HK-2 (cell line): ENCODE data around the gene GLI3.

Experiments
- DNase-seq: peaks from one replicate; pipeline ENCODE4 v3.0.0-alpha.2; 2018; ENCODE audit not compliant: unreplicated experiment

GLI3 gene

GRCh38 chr7:42175834-42176723 is 60.9 kb downstream of the GLI3 start:
- no peak for DNase-seq

GRCh38 chr7:42174391-42174912 is 62.6 kb downstream of the GLI3 start:
- no peak for DNase-seq

GRCh38 chr7:42170724-42171123 is 66.3 kb downstream of the GLI3 start:
- no peak for DNase-seq

GRCh38 chr7:42168512-42168911 is 68.5 kb downstream of the GLI3 start:
- DNase-seq = no peak

GRCh38 chr7:42167631-42168236 is 69.3 kb downstream of the GLI3 start:
- DNase-seq = no peak

- DNase-seq = no peak
Observed at GRCh38 chr7:42167206-42167605, 69.8 kb downstream of the GLI3 start.

GRCh38 chr7:42164881-42165428 is 72.1 kb downstream of the GLI3 start:
- no peak for DNase-seq

- no peak for DNase-seq
Observed at GRCh38 chr7:42162560-42163325, 74.3 kb downstream of the GLI3 start.

GRCh38 chr7:42161719-42162118 is 75.3 kb downstream of the GLI3 start:
- no peak for DNase-seq

- no peak for DNase-seq
Observed at GRCh38 chr7:42161110-42161509, 75.9 kb downstream of the GLI3 start.

- DNase-seq = no peak
Observed at GRCh38 chr7:42159130-42159529, 77.9 kb downstream of the GLI3 start.

- DNase-seq = no peak
Observed at GRCh38 chr7:42156967-42157721, 79.9 kb downstream of the GLI3 start.

- DNase-seq = no peak
Observed at GRCh38 chr7:42156291-42156865, 80.6 kb downstream of the GLI3 start.

- no peak for DNase-seq
Observed at GRCh38 chr7:42155584-42156290, 81.3 kb downstream of the GLI3 start.

GRCh38 chr7:42154173-42154572 is 82.8 kb downstream of the GLI3 start:
- DNase-seq = no peak

- no peak for DNase-seq
Observed at GRCh38 chr7:42152329-42153205, 84.4 kb downstream of the GLI3 start.

- DNase-seq = no peak
Observed at GRCh38 chr7:42151309-42151708, 85.7 kb downstream of the GLI3 start.

GRCh38 chr7:42145539-42145938 is 91.5 kb downstream of the GLI3 start:
- no peak for DNase-seq

- DNase-seq = no peak
Observed at GRCh38 chr7:42144604-42145003, 92.4 kb downstream of the GLI3 start.
